Epithelial cell of prostate (primary cell): ENCODE results near the gene RFTN1.
"Not testable (repeated sequence)": the region's sequence is repeated elsewhere in the genome, so short reads cannot be mapped to it uniquely, and the experiment has no call there.

Source experiments
- DNase-seq: peaks from one replicate; pipeline ENCODE4 v3.0.0-alpha.2; 2011; ENCODE audit warnings: low read depth, low spot score
- H3K27ac ChIP-seq: fragments of 450-650 bp; 2 replicates; pipeline ENCODE4 v1.5.1; 2017; ENCODE audit warnings: mild to moderate bottlenecking

Gene RFTN1

GRCh38 chr3:16319307-16319706 is 194.2 kb downstream of the RFTN1 start:
- H3K27ac ChIP-seq, result no peak overlapping the region
- no peak for DNase-seq

- DNase-seq, result no peak
- H3K27ac ChIP-seq, result no peak overlapping the region
Measured at GRCh38 chr3:16318176-16318575, 195.3 kb downstream of the RFTN1 start.

GRCh38 chr3:16317561-16317945 is 195.9 kb downstream of the RFTN1 start:
- no peak for DNase-seq
- H3K27ac ChIP-seq, result no peak overlapping the region

- DNase-seq, result no peak
- H3K27ac ChIP-seq, result no peak overlapping the region
Measured at GRCh38 chr3:16316847-16317560, 196.5 kb downstream of the RFTN1 start.

- DNase-seq, result no peak
- no peak overlapping the region for H3K27ac ChIP-seq
Measured at GRCh38 chr3:16316396-16316795, 197.1 kb downstream of the RFTN1 start.

GRCh38 chr3:16315623-16316022 is 197.9 kb downstream of the RFTN1 start:
- DNase-seq, result no peak
- H3K27ac ChIP-seq, result no peak overlapping the region

- DNase-seq, result no peak
- H3K27ac ChIP-seq, result no peak overlapping the region
Measured at GRCh38 chr3:16313886-16314645, 199.4 kb downstream of the RFTN1 start.

- no peak for DNase-seq
- no peak overlapping the region for H3K27ac ChIP-seq
Measured at GRCh38 chr3:16311960-16312451, 201.5 kb downstream of the RFTN1 start.

- H3K27ac ChIP-seq, result not testable (repeated sequence)
Measured at GRCh38 chr3:16310486-16310885, 203.0 kb downstream of the RFTN1 start.

GRCh38 chr3:16309558-16309957 is 203.9 kb downstream of the RFTN1 start:
- H3K27ac ChIP-seq, result no peak overlapping the region
- peak; percentile 40 for DNase-seq

More at GRCh38 chr3:16310486-16310885, 203.0 kb downstream of the RFTN1 start:
- DNase-seq, result not testable (repeated sequence)

GRCh38 chr3:16308727-16309126 is 204.8 kb downstream of the RFTN1 start:
- DNase-seq, result no peak
- no peak overlapping the region for H3K27ac ChIP-seq

- no peak overlapping the region for H3K27ac ChIP-seq
- no peak for DNase-seq
Measured at GRCh38 chr3:16307832-16308531, 205.5 kb downstream of the RFTN1 start.

- no peak overlapping the region for H3K27ac ChIP-seq
- no peak for DNase-seq
Measured at GRCh38 chr3:16305111-16305541, 208.4 kb downstream of the RFTN1 start.

- DNase-seq, result no peak
Measured at GRCh38 chr3:16304061-16305010, 209.2 kb downstream of the RFTN1 start.

GRCh38 chr3:16303037-16303575 is 210.4 kb downstream of the RFTN1 start:
- DNase-seq, result no peak
- no peak overlapping the region for H3K27ac ChIP-seq

More at GRCh38 chr3:16304061-16305010, 209.2 kb downstream of the RFTN1 start:
- H3K27ac ChIP-seq, result no peak overlapping the region

- H3K27ac ChIP-seq, result no peak overlapping the region
- DNase-seq, result no peak
Measured at GRCh38 chr3:16302082-16302631, 211.3 kb downstream of the RFTN1 start.

GRCh38 chr3:16301507-16301906 is 212.0 kb downstream of the RFTN1 start:
- H3K27ac ChIP-seq, result no peak overlapping the region
- no peak for DNase-seq

GRCh38 chr3:16300881-16301359 is 212.6 kb downstream of the RFTN1 start:
- no peak for DNase-seq

GRCh38 chr3:16300307-16300706 is 213.2 kb downstream of the RFTN1 start:
- H3K27ac ChIP-seq, result no peak overlapping the region
- DNase-seq, result no peak

More at GRCh38 chr3:16300881-16301359, 212.6 kb downstream of the RFTN1 start:
- H3K27ac ChIP-seq, result no peak overlapping the region
